ENCODE measurements around the gene PLEKHM3. TPM values are rescaled to one million over a fixed set of nuclear protein-coding genes. Genes with fewer than 3 reads are reported as not detected.

The PLEKHM3 gene
- total and polyA plus RNA-seq, 2 of the 13 experiments (the other 11 are each of a cell fraction or from before 2014, with no cell fraction given): 4.5 to 4.7 TPM

DNA sequence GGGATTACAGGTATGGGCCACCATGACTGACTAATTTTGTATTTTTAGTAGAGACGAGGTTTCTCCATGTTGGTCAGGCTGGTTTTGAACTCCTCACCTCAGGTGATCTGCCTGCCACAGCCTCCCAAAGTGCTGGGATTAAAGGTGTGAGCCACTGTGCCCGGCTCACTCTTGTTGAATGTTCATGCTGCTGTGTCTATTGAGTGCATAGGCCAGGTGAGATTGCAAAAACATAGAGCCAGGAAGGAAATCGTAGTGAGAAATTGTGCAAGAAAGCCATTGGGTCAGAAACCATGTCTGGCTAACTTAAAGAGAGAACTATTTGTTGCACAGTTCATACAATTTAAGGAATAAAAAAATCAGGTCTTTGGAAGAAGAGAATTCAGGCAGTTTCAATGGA is 210.1 kb downstream of the PLEKHM3 start (continued):
- no peak for TF ChIP-seq MTERF4 (CRISPR knock-in tag; IDR thresholded peaks at IDR 0.05)
- no peak for TF ChIP-seq RAD51 (IDR thresholded peaks at IDR 0.05; ENCODE audit: borderline replicate concordance)
- no peak for TF ChIP-seq ZNF773 (CRISPR knock-in tag; IDR thresholded peaks at IDR 0.05; ENCODE audit: borderline replicate concordance)
- no peak for TF ChIP-seq TEAD3 (CRISPR knock-in tag; optimal IDR thresholded peaks at IDR 0.05; ENCODE audit: borderline replicate concordance)
- TF ChIP-seq HOXA9 (CRISPR knock-in tag; IDR thresholded peaks at IDR 0.05; ENCODE audit: borderline replicate concordance): 0 out of 2 replicates have a peak, but pooled peaks have one; percentile 49
- TF ChIP-seq ZNF512 (CRISPR knock-in tag; IDR thresholded peaks at IDR 0.05): no peak
- no peak for TF ChIP-seq ZNF510 (CRISPR knock-in tag; IDR thresholded peaks at IDR 0.05; ENCODE audit: low read depth)
- TF ChIP-seq NCOA5 (CRISPR knock-in tag; IDR thresholded peaks at IDR 0.05): no peak
- TF ChIP-seq HES4 (CRISPR knock-in tag; IDR thresholded peaks at IDR 0.05; ENCODE audit: borderline replicate concordance): no peak
- TF ChIP-seq SP1 (IDR thresholded peaks at IDR 0.05): no peak
- TF ChIP-seq SP1 (CRISPR knock-in tag; IDR thresholded peaks at IDR 0.05): no peak
- TF ChIP-seq ZNF44 (CRISPR knock-in tag; IDR thresholded peaks at IDR 0.05): no peak
- TF ChIP-seq ZFAT (CRISPR knock-in tag; conservative IDR thresholded peaks at IDR 0.05): no peak
- no peak for TF ChIP-seq MAFF (IDR thresholded peaks at IDR 0.05; ENCODE audit: low read depth, low read length)
- TF ChIP-seq ZFP82 (CRISPR knock-in tag; IDR thresholded peaks at IDR 0.05; ENCODE audit: borderline replicate concordance): no peak
- TF ChIP-seq PHF5A (CRISPR knock-in tag; IDR thresholded peaks at IDR 0.05; ENCODE audit: low read depth, unreplicated experiment): no peak
- TF ChIP-seq ZFP91 (CRISPR knock-in tag; IDR thresholded peaks at IDR 0.05; ENCODE audit: borderline replicate concordance): no peak
- TF ChIP-seq, protein P1, sequence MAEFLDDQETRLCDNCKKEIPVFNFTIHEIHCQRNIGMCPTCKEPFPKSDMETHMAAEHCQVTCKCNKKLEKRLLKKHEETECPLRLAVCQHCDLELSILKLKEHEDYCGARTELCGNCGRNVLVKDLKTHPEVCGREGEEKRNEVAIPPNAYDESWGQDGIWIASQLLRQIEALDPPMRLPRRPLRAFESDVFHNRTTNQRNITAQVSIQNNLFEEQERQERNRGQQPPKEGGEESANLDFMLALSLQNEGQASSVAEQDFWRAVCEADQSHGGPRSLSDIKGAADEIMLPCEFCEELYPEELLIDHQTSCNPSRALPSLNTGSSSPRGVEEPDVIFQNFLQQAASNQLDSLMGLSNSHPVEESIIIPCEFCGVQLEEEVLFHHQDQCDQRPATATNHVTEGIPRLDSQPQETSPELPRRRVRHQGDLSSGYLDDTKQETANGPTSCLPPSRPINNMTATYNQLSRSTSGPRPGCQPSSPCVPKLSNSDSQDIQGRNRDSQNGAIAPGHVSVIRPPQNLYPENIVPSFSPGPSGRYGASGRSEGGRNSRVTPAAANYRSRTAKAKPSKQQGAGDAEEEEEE (CRISPR knock-in tag; IDR thresholded peaks at IDR 0.05; ENCODE audit: borderline replicate concordance): no peak
- TF ChIP-seq, protein P2, sequence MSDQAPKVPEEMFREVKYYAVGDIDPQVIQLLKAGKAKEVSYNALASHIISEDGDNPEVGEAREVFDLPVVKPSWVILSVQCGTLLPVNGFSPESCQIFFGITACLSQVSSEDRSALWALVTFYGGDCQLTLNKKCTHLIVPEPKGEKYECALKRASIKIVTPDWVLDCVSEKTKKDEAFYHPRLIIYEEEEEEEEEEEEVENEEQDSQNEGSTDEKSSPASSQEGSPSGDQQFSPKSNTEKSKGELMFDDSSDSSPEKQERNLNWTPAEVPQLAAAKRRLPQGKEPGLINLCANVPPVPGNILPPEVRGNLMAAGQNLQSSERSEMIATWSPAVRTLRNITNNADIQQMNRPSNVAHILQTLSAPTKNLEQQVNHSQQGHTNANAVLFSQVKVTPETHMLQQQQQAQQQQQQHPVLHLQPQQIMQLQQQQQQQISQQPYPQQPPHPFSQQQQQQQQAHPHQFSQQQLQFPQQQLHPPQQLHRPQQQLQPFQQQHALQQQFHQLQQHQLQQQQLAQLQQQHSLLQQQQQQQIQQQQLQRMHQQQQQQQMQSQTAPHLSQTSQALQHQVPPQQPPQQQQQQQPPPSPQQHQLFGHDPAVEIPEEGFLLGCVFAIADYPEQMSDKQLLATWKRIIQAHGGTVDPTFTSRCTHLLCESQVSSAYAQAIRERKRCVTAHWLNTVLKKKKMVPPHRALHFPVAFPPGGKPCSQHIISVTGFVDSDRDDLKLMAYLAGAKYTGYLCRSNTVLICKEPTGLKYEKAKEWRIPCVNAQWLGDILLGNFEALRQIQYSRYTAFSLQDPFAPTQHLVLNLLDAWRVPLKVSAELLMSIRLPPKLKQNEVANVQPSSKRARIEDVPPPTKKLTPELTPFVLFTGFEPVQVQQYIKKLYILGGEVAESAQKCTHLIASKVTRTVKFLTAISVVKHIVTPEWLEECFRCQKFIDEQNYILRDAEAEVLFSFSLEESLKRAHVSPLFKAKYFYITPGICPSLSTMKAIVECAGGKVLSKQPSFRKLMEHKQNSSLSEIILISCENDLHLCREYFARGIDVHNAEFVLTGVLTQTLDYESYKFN (CRISPR knock-in tag; conservative IDR thresholded peaks at IDR 0.05): peak; percentile 46; the same call in 1 of the 2 replicates
- TF ChIP-seq ADNP (CRISPR knock-in tag; IDR thresholded peaks at IDR 0.05): no peak
- TF ChIP-seq GFI1 (CRISPR knock-in tag; IDR thresholded peaks at IDR 0.05; ENCODE audit: borderline replicate concordance): no peak

Data from HepG2 (cell line).